GM06990 (cell line): Measurements from ENCODE around the gene RBM23.
"Not testable (repeated sequence)": the region's sequence is repeated elsewhere in the genome, so short reads cannot be mapped to it uniquely, and the experiment has no call there.

Experiments
- DNase-seq: peaks from one replicate; pipeline ENCODE4 v3.0.0-alpha.2; 2011; ENCODE audit not compliant: insufficient read length; ENCODE audit errors: extremely low read depth
- H3K27me3 ChIP-seq: replicated peaks from 2 replicates; pipeline ENCODE4 v1.6.0; 2011; ENCODE audit warnings: low read length; ENCODE audit not compliant: control insufficient read depth, insufficient read depth
- H3K36me3 ChIP-seq: 2 replicates; pipeline ENCODE4 v1.5.1; 2011; ENCODE audit warnings: low read length; ENCODE audit not compliant: control insufficient read depth, insufficient read depth
- H3K4me3 ChIP-seq: replicated peaks from 2 replicates; pipeline ENCODE4 v1.5.1; 2011; ENCODE audit warnings: low read depth, mild to moderate bottlenecking, control low read depth, low read length
- CTCF ChIP-seq: IDR thresholded peaks from 2 replicates; pipeline ENCODE4 v1.5.1; 2011; ENCODE audit warnings: low read length, control low read depth, mild to moderate bottlenecking, inconsistent platforms; ENCODE audit not compliant: insufficient read depth, poor library complexity, severe bottlenecking

The RBM23 gene

GRCh38 chr14:22952418-22952817, 33.5 kb upstream of the RBM23 start:
- H3K27me3 ChIP-seq = no peaks in the 10 kb centered on the region
- H3K4me3 ChIP-seq = no peak overlapping the region
- no peak for DNase-seq
- TF ChIP-seq CTCF = no peak
- peaks cover 5% of the 10 kb centered on the region for H3K36me3 ChIP-seq

GRCh38 chr14:22951795-22952194, 32.8 kb upstream of the RBM23 start:
- DNase-seq, H3K36me3 ChIP-seq, H3K27me3 ChIP-seq, H3K4me3 ChIP-seq: not testable (repeated sequence)

GRCh38 chr14:22945642-22946041, 26.7 kb upstream of the RBM23 start:
- TF ChIP-seq CTCF = no peak
- no peak overlapping the region for H3K4me3 ChIP-seq
- H3K36me3 ChIP-seq = peaks cover 6% of the 10 kb centered on the region
- H3K27me3 ChIP-seq = no peaks in the 10 kb centered on the region
- no peak for DNase-seq

GRCh38 chr14:22939684-22940083, 20.7 kb upstream of the RBM23 start:
- no peak for TF ChIP-seq CTCF
- DNase-seq = no peak
- H3K4me3 ChIP-seq = no peak overlapping the region
- no peaks in the 10 kb centered on the region for H3K36me3 ChIP-seq
- H3K27me3 ChIP-seq = no peaks in the 10 kb centered on the region

GRCh38 chr14:22935156-22935555, 16.2 kb upstream of the RBM23 start:
- TF ChIP-seq CTCF = no peak
- DNase-seq = no peak
- Histone ChIP-seq H3K27me3 (no peaks in the 10 kb centered on the region), H3K4me3 (no peak overlapping the region), H3K36me3 (no peaks in the 10 kb centered on the region)

- H3K36me3 ChIP-seq = no peaks in the 10 kb centered on the region
- no peak for DNase-seq
- no peak for TF ChIP-seq CTCF
- no peaks in the 10 kb centered on the region for H3K27me3 ChIP-seq
- H3K4me3 ChIP-seq = no peak overlapping the region
These were observed 13.2 kb upstream of the RBM23 start for GRCh38 chr14:22932146-22932545.
